ENCODE data around the gene CAB39L. TPM values are rescaled to one million over a fixed set of nuclear protein-coding genes. Genes with fewer than 3 reads are reported as not detected.
A peak's percentile ranks its signal among the peaks of the same experiment; 100 is the strongest.

The CAB39L gene
- total RNA-seq, 2 donors from 2014 or later, result 24.3 to 27.1 TPM

- Histone ChIP-seq H3K4me1 (peaks cover 0 to 7% of the 10 kb centered on the region in 2 donors), H3K27ac (peak overlapping the region; percentile 73 to 88), H3K4me3 (peak overlapping the region; percentile 37 to 47), H3K9me3 (peaks cover 0 to 17% of the 10 kb centered on the region in 2 donors), H3K27me3 (no peaks in the 10 kb centered on the region), H3K36me3 (no peaks in the 10 kb centered on the region)
- TF ChIP-seq CTCF (IDR thresholded peaks at IDR 0.05), result no peak
- DNase-seq (ENCODE audit: low spot score), result no peak
Measured at GRCh38 chr13:49400755-49401659, 42.9 kb downstream of the CAB39L start.

GRCh38 chr13:49399801-49400472, 43.9 kb downstream of the CAB39L start:
- DNase-seq (ENCODE audit: low spot score), result no peak
- TF ChIP-seq CTCF (IDR thresholded peaks at IDR 0.05), result no peak
- Histone ChIP-seq H3K27me3 (no peaks in the 10 kb centered on the region), H3K4me1 (peaks cover 0 to 7% of the 10 kb centered on the region in 2 donors), H3K27ac (peak overlapping the region; percentile 14 to 88), H3K36me3 (no peaks in the 10 kb centered on the region), H3K9me3 (peaks cover 0 to 12% of the 10 kb centered on the region in 2 donors), H3K4me3 (peak overlapping the region; percentile 37 to 47)

- Histone ChIP-seq H3K27ac (peak overlapping the region; percentile 37 to 88), H3K4me1 (no peaks in the 10 kb centered on the region)
Measured at GRCh38 chr13:49395878-49396380, 47.9 kb downstream of the CAB39L start.

GRCh38 chr13:49395451-49395865, 48.4 kb downstream of the CAB39L start:
- Histone ChIP-seq H3K36me3 (no peaks in the 10 kb centered on the region), H3K27me3 (no peaks in the 10 kb centered on the region), H3K4me3 (no peak overlapping the region), H3K27ac (peak overlapping the region; percentile 37 to 88), H3K4me1 (no peaks in the 10 kb centered on the region), H3K9me3 (no peaks in the 10 kb centered on the region)
- no peak for DNase-seq (ENCODE audit: low spot score)
- TF ChIP-seq CTCF (IDR thresholded peaks at IDR 0.05), result no peak

More at GRCh38 chr13:49395878-49396380, 47.9 kb downstream of the CAB39L start:
- H3K36me3 ChIP-seq, result no peaks in the 10 kb centered on the region
- TF ChIP-seq CTCF (IDR thresholded peaks at IDR 0.05), result no peak
- H3K4me3 ChIP-seq, result no peak overlapping the region
- H3K9me3 ChIP-seq, result no peaks in the 10 kb centered on the region
- H3K27me3 ChIP-seq, result no peaks in the 10 kb centered on the region
- DNase-seq (ENCODE audit: low spot score), result no peak

GRCh38 chr13:49388091-49388635, 55.7 kb downstream of the CAB39L start:
- Histone ChIP-seq H3K36me3 (no peaks in the 10 kb centered on the region), H3K4me3 (no peak overlapping the region), H3K27ac (no peak overlapping the region), H3K9me3 (peaks cover 0 to 3% of the 10 kb centered on the region in 2 donors), H3K4me1 (no peaks in the 10 kb centered on the region), H3K27me3 (no peaks in the 10 kb centered on the region)
- no peak for DNase-seq (ENCODE audit: low spot score)
- no peak for TF ChIP-seq CTCF (IDR thresholded peaks at IDR 0.05)

All from right atrium auricular region (tissue), 2 donors.